Small intestine (tissue), 16 donors: Measurements from ENCODE around the gene MALT1. TPM values are rescaled to one million over a fixed set of nuclear protein-coding genes. Genes with fewer than 3 reads are reported as not detected.

Experiments
- DNase-seq, 2 donors: peaks; one replicate each; pipeline versions ENCODE4 v3.0.0 to v3.0.0-alpha.2; 2013
- FAIRE-seq: peaks from 2 replicates; lab custom pipeline; 2012; peaks lifted over from hg19 to GRCh38; lab: Jason Lieb, UNC
- H3K27ac ChIP-seq, 3 donors: one replicate each; pipeline ENCODE4 v1.5.1; 2013; ENCODE audit warnings: low read length in 2 of 3, mild to moderate bottlenecking in 2 of 3, control low read depth in 1 of 3, inconsistent platforms in 1 of 3, low read depth in 1 of 3, moderate library complexity in 1 of 3
- H3K27me3 ChIP-seq, 3 donors: one replicate each; pipeline ENCODE4 v1.6.1; 2013; ENCODE audit warnings: low read length in 3 of 3, inconsistent platforms in 1 of 3; ENCODE audit not compliant: control insufficient read depth in 3 of 3, insufficient read depth in 3 of 3
- H3K36me3 ChIP-seq, 3 donors: one replicate each; pipeline ENCODE4 v1.6.1; 2013; ENCODE audit warnings: low read length in 3 of 3, inconsistent platforms in 1 of 3, low read depth in 1 of 3, mild to moderate bottlenecking in 1 of 3, moderate library complexity in 1 of 3; ENCODE audit not compliant: control insufficient read depth in 3 of 3, insufficient read depth in 2 of 3
- H3K4me1 ChIP-seq, 3 donors: one replicate each; pipeline ENCODE4 v1.6.1; 2013; ENCODE audit warnings: low read length in 2 of 3, inconsistent platforms in 1 of 3, low read depth in 1 of 3, mild to moderate bottlenecking in 1 of 3, moderate library complexity in 1 of 3; ENCODE audit not compliant: control insufficient read depth in 3 of 3, insufficient read depth in 2 of 3
- H3K4me3 ChIP-seq, 3 donors: one replicate each; pipeline ENCODE4 v1.5.1; 2013; ENCODE audit warnings: low read length in 3 of 3, control low read depth in 1 of 3, inconsistent platforms in 1 of 3, low read depth in 1 of 3, mild to moderate bottlenecking in 1 of 3, moderate library complexity in 1 of 3
- H3K9me3 ChIP-seq, 2 donors: one replicate each; pipeline ENCODE4 v1.6.1; 2013; ENCODE audit warnings: low read depth in 1 of 2, low read length in 1 of 2; ENCODE audit not compliant: control insufficient read depth in 2 of 2, insufficient read depth in 1 of 2
- WGBS, 3 donors: extraction: QIAGEN DNeasy Blood & Tissue Kit; methylation state at CpG; one replicate each; pipeline ENCODE4 v1.1.7; 2013; 5-methylcytosine and 5-hydroxymethylcytosine counted together
- long read RNA-seq, 10 donors: transcript quantifications; one replicate each; lab custom pipeline, GENCODE V29; 2026
- polyA plus RNA-seq, 4 donors: library from polyadenylated mRNA; stranded (reverse) in 3 of 4; unstranded in 1 of 4; fragments of 200-250 nt in 3 of 4; fragments of 120-200 nt in 1 of 4; gene quantifications; one replicate each; pipeline versions ENCODE4 v1.2.1 to v1.2.3, GENCODE V29; 2013
- donor health status: healthy with polysubstance abuse.
- donor health status: control.
- donor health status: control.
- donor health status: Bipolar disorder and iron deficiency.
- donor health status: healthy.

Gene MALT1
- 10 to 100 TPM in 1 of 4 donors, 1 to 10 TPM in 3; 4.9 to 27.6 (median 6.3) TPM for polyA plus RNA-seq
- long read RNA-seq, donor 1 = 0 reads
- long read RNA-seq, donor 2, full-length matches to known transcripts = 1 of 1 reads
- long read RNA-seq, donor 2, partial matches to known transcripts = 0 of 1 reads
- long read RNA-seq, donor 2, other reads (novel, unspliced or antisense) = 0 of 1 reads
- long read RNA-seq, donor 3 = 0 reads
- long read RNA-seq, donor 4 = 0 reads
- long read RNA-seq, donor 5 = 0 reads
- long read RNA-seq, donor 6 = 0 reads
- long read RNA-seq, donor 7, full-length matches to known transcripts = 5 of 5 reads
- long read RNA-seq, donor 7, partial matches to known transcripts = 0 of 5 reads
- long read RNA-seq, donor 7, other reads (novel, unspliced or antisense) = 0 of 5 reads
- long read RNA-seq, donor 8 = 0 reads
- long read RNA-seq, donor 9 = 0 reads
- long read RNA-seq, donor 10 = 0 reads

- peak within 1 kb of the TSS; percentile 75 to 93 (median 88) for H3K4me3 ChIP-seq
- H3K36me3 ChIP-seq = peaks cover 0 to 5% (median 0%) of the 10 kb centered on the region in 3 donors
- H3K4me1 ChIP-seq = peaks cover 2 to 8% (median 3%) of the 10 kb centered on the region in 3 donors
- 0 to 1% (median 0%) methylated on average over 23 to 60 of the region's 60 CpGs for WGBS, 3 donors
- no peaks in the 10 kb centered on the region for H3K27me3 ChIP-seq
- FAIRE-seq = no peak
- no peaks in the 10 kb centered on the region for H3K9me3 ChIP-seq
- peak; percentile 92 to 94 for DNase-seq
- peak within 1 kb of the TSS; percentile 76 to 100 (median 98) for H3K27ac ChIP-seq
Measured at GRCh38 chr18:58671111-58671631, at the start of gene MALT1. Gene MALT1 (plus strand): TSS chr18:58671465. CDS start chr18:58671644, 179 bp downstream.

GRCh38 chr18:58624011-58624410, 47.3 kb upstream of the MALT1 start:
- Histone ChIP-seq H3K27me3 (no peaks in the 10 kb centered on the region), H3K36me3 (no peaks in the 10 kb centered on the region), H3K4me1 (peaks cover 0 to 11% (median 0%) of the 10 kb centered on the region in 3 donors), H3K27ac (no peak overlapping the region), H3K4me3 (no peak overlapping the region), H3K9me3 (peaks cover 0 to 3% of the 10 kb centered on the region in 2 donors)
- FAIRE-seq (no peak), DNase-seq (peak in 1 of 2 donors; percentile 52)
- 67 to 82% (median 75%) methylated on average over 6 of the region's 6 CpGs for WGBS, 3 donors

DNA sequence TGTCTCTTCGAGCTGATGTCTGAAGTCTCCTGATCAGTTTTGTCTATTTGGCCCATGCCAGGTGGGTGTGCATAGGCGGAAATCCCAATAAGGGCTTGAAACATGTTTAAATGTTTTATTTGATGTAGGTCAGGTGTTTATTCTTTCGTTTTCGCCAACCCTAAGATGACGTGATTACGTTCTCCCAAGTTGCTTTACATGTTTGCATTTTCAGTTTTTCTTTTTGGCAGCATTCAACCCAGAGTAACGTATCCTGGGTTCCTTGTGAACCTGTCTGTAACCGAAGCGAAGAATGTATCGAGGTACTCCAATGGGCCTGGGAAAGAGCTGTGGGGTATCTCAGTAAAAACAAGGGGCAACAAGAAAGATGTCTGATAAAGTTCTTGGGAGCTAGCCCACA, 45.4 kb upstream of the MALT1 start:
- no peaks in the 10 kb centered on the region for H3K9me3 ChIP-seq
- H3K36me3 ChIP-seq = no peaks in the 10 kb centered on the region
- 90 to 93% (median 92%) methylated on average over 10 of the region's 10 CpGs for WGBS, 3 donors
- no peak for DNase-seq
- no peak for FAIRE-seq
- peaks cover 0 to 12% (median 0%) of the 10 kb centered on the region in 3 donors for H3K4me1 ChIP-seq
- no peak overlapping the region for H3K4me3 ChIP-seq
- no peaks in the 10 kb centered on the region for H3K27me3 ChIP-seq
- H3K27ac ChIP-seq = no peak overlapping the region

- DNase-seq = no peak
- FAIRE-seq = no peak
- no peak overlapping the region for H3K27ac ChIP-seq
- peaks cover 0 to 4% (median 0%) of the 10 kb centered on the region in 3 donors for H3K4me1 ChIP-seq
- WGBS, 3 donors = 90 to 92% (median 90%) methylated on average over 2 of the region's 2 CpGs
- no peaks in the 10 kb centered on the region for H3K9me3 ChIP-seq
- H3K4me3 ChIP-seq = no peak overlapping the region
- no peaks in the 10 kb centered on the region for H3K36me3 ChIP-seq
- no peaks in the 10 kb centered on the region for H3K27me3 ChIP-seq
Measured at GRCh38 chr18:58630071-58630470, 41.2 kb upstream of the MALT1 start.

DNA sequence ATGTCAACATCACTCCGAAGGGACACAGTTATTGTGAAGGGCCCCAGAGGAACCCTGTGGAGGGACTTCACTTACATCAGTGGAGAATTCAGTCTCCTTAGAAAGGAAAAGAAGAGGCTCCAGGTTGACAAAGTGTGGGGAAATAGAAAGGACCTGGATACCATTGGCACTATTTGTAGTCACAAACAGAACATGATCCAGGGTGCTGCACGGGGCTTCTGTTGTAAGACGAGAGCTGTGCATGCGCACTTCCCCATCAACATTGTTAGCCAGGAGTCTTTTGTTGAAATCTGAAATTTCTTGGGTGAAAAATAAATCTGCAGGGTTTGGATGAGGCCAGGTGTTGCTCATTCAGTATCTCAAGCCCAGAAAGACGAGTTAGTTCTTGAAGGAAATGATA, 40.0 kb upstream of the MALT1 start:
- H3K4me1 ChIP-seq = peaks cover 0 to 4% (median 0%) of the 10 kb centered on the region in 3 donors
- no peaks in the 10 kb centered on the region for H3K27me3 ChIP-seq
- no peaks in the 10 kb centered on the region for H3K9me3 ChIP-seq
- no peak overlapping the region for H3K27ac ChIP-seq
- H3K36me3 ChIP-seq = no peaks in the 10 kb centered on the region
- FAIRE-seq (no peak), DNase-seq (no peak)
- no peak overlapping the region for H3K4me3 ChIP-seq
- 81 to 84% (median 82%) methylated on average over 5 of the region's 5 CpGs for WGBS, 3 donors

DNA sequence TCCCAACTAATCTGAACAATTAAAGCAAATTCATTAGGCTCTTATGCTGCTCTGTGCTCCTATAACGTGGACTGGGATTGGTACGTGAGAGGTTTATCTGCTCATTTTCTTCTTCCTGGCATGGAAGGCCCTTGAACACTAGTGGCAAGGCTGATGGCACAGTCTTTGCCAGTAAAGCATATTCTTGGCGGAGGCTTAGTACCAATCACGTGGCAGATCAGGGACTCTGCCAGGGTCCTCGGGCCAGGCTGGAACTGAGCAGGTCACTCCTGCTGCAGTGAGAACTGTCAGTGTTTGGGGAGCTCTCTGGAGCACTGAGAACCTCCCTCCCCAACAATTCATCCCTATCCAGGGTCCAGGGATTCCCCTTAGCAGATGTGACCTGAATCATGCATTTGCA, 38.7 kb upstream of the MALT1 start:
- H3K4me3 ChIP-seq = no peak overlapping the region
- no peak for DNase-seq
- no peak for FAIRE-seq
- no peaks in the 10 kb centered on the region for H3K27me3 ChIP-seq
- 90 to 97% (median 90%) methylated on average over 5 of the region's 5 CpGs for WGBS, 3 donors
- no peaks in the 10 kb centered on the region for H3K36me3 ChIP-seq
- H3K9me3 ChIP-seq = no peaks in the 10 kb centered on the region
- no peak overlapping the region for H3K27ac ChIP-seq
- H3K4me1 ChIP-seq = peaks cover 0 to 4% (median 0%) of the 10 kb centered on the region in 3 donors

DNA sequence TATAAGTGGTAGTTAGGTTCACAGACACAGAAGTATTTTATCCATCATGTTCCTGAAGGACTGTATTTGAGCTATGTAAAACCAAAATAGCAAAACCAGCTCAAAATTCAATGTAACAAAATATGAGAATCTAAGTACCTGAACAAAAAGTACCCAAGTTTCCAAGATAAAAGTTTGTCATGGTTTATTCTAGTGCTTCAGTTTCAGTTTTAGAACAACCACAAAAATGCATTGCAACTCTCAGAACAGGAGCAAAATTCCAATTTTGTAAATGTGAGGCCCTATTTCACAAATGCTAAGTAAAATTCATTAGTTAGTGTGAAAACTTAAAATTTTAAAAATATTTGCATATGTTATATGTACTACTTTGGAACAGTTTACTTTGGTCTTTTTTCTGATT, 37.4 kb upstream of the MALT1 start:
- DNase-seq = no peak
- no peak overlapping the region for H3K27ac ChIP-seq
- FAIRE-seq = no peak

GRCh38 chr18:58635891-58636290, 35.4 kb upstream of the MALT1 start:
- H3K36me3 ChIP-seq = no peaks in the 10 kb centered on the region
- no peak overlapping the region for H3K4me3 ChIP-seq
- FAIRE-seq = no peak
- no peaks in the 10 kb centered on the region for H3K9me3 ChIP-seq
- no peaks in the 10 kb centered on the region for H3K27me3 ChIP-seq
- H3K4me1 ChIP-seq = no peaks in the 10 kb centered on the region
- WGBS, 3 donors = 30 to 37% (median 35%) methylated on average over 4 of the region's 4 CpGs
- H3K27ac ChIP-seq = no peak overlapping the region
- no peak for DNase-seq

More for the DNA sequence above, 37.4 kb upstream of the MALT1 start:
- Histone ChIP-seq H3K4me1 (peaks cover 0 to 2% (median 0%) of the 10 kb centered on the region in 3 donors), H3K27me3 (no peaks in the 10 kb centered on the region), H3K36me3 (no peaks in the 10 kb centered on the region), H3K9me3 (no peaks in the 10 kb centered on the region), H3K4me3 (no peak overlapping the region)
